ENCODE data around the gene RAD51B.

RAD51B gene

DNA sequence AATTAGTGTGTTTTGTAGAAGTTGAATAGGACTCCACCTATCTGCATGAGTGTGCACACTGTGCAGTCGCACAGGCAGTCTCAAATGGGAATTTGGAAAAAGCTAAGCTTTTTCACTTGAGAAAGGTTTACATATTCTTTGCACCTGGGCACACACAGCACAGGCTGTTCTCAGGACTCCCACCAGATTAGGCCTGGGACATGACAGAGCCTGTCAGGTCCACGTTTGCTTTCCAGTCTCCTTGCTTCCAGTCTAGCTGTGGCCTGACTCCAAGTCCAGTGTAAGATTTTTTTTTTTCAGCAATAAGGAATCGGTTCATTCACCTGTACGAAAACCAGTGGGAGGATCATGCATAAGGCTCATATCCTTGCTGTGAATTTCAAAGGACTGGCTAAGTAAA is 792.0 kb downstream of the RAD51B start:
- DNase-seq = no peak

DNA sequence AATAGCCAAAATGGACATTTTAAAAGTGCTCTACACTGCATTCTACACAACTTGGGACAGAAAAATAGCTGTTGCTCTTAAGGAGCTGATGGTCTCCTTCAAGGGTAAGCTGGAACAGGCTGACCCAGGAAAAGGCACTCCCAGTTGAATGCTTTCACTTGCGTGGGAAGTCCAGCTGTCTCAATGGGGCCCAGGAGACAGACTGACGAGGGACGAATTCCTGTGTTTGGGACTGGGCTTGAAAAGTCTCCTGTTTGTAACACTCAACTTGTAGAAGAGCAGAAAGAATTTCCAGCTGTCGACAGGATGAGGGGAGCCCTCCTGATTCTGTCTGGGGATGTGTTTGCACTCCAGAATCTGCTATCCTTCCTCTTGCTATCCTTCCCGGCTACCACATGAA is 792.5 kb downstream of the RAD51B start:
- DNase-seq = no peak

DNA sequence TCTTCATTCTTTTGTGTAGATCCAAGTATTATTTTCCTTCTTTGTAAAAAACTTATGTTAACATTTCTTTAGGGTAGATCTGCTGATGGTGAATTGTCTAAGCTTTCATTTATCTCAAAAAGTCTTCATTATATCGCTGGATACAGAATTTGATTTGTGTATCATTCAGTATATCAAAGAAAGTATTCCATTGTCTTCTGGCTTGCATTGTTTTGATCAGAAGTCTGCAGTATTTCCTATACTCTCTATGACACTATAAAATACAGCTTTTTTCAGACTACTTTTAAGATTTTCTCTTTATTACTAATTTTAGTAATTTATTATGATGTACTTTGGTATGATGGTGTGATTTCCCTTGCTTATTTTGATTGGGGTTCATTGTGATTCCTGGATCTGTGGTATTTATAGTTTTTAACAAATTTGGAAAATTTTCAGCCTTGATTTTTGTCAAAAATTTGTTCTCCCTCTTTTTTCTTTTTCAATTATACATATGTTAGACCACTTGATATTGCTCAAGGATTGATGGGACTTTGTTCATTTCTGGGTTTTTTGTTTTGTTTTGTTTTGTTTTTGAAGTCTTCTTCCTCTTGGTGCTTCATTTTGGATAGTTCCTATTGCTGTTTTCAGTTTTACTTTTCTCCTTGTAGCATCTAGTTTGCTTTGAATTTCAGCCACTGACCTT is 796.8 kb downstream of the RAD51B start:
- no peak for DNase-seq

DNA sequence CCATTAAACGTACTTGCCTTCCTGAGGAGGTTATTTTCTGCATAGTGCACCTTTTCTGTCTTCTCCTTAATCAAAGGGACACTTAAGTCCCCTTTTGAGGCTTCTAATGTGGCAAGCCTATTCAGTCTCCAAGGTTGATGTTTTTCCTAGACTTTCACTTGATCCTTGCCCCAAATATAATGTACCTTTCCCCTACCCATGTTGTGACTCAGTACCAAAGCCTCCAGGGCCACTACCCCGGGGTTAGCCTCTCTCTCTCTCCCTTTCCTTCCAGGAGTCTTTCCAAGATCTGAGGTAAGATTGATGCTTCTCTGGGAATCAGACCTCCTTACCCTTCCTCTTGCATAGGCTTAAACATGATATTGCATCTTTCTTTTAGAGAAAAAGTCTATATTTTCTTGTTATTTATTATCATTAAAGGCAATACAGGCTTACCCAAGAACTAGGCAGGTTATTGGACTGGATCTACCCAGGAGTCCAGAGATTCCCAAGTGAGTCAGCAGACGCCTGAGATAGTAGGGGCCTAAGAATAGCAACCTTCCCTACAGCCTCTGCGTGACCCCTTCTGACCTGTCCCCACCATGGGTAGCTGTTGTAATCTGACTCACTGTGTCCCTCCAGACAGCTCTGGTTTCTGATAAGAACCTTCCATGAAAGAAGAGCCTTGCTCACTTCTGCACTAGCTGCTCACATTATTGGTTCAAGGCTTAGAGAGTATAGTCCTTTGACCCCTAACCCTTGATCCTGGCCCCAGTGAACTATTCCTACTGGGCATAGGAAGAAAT is 800.4 kb downstream of the RAD51B start:
- DNase-seq = no peak

GRCh38 chr14:68621400-68622365 is 802.1 kb downstream of the RAD51B start:
- no peak for DNase-seq

- no peak for DNase-seq
These were observed 803.3 kb downstream of the RAD51B start for GRCh38 chr14:68622856-68623255.

- DNase-seq = no peak
These were observed 803.7 kb downstream of the RAD51B start for GRCh38 chr14:68623307-68623706.

DNA sequence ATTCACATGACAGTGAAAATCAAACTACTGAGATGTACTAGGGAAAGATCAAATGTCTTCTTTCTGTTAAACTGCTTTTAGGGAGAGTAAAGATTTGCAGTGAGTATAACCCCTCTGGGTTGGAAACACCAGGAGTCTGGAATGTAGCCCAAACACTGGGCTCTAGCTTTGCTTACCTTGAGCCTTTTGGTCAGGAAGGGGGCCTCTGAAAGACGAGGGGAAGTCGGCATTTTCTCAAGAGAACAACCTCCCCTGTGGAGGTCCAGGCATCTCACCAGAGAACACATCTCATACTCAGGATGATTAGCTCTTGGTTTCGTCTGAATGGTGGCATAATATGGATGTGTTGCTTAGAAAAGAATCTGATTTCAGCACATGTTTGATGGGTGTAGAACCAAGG is 804.2 kb downstream of the RAD51B start:
- no peak for DNase-seq

DNA sequence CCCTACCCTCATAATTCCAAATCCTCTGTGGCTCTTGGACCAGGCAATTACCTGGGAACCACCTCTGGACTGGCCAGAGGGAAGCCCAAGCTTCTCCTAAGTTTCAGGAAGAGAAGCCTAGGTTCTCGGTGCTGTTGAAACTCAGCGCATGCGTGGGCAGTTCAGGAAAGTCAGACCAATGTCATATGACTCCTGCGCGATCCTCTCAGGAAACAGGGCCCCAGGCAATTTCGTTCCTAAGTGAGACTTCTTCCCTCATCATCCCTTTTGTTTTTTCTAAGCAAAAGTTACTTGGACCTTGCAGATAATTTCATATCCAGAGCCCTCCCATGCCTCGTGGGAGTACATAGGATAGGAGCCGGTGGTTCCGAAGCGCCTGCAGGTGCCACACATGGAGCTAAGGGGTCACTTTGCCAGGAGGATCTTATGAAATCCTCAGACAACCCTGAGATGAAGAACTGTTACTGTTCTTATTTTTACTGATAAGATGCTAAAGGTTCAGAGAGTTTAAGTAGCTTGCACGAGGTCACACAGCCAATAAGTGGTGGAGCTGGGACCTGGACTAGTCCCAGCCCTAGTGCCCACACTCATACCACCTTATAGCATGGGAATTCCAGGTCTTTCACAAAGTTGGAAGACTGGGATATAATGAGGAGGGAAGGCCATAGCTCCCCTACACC is 805.1 kb downstream of the RAD51B start:
- DNase-seq = no peak

DNA sequence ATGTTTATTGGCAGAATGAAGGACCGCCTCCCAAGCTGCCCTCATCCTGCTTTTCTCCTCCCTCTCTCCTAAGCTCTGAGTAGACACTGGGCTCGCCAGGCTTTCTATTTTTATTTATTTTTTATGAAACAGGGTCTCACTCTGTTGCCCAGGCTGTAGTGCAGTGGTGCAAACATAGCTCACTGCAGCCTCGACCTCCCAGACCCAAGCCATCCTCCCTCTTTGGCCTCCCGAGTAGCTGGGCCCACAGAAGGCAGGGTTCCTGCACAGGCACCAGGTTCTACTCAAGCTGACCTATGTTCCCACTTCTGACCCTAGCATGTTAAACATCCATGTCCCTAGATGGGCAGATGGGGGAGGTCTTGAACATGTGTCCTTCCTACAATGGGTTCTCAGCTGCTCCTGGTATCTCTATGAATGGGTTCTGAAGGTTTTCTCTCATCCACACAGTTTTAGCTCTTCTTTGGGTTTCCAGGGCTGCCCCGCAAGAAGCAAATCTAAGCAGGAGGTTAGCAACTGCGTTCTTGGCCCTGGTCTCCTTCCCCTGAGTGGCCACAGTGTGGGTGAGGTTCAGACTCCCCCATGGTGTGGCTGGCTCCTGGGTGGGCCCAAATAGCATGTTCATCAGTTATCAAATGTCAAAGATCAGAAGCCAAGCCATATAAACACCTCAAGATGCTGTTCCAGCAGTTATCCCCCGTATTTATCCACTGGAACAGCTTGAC is 805.9 kb downstream of the RAD51B start:
- no peak for DNase-seq

DNA sequence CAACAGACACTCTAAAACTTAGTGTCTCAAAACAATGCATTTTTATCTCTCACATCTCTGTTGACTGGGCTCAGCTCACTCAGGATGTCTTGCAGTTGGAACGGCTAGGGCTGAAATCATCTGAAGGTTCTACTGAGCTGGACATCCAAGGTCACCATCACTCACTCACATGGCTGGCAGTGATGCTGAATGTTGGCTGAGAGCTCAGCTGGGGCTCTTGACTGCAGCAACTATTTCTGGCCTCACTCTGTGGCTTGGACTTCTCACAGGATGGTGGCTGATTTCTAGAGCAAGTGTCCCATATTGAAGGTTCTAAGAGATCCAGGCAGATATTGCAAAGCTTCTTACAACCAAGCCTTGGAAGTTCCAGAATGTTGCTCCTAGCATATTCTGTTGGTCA is 806.8 kb downstream of the RAD51B start:
- no peak for DNase-seq

GRCh38 chr14:68627050-68627867 is 807.7 kb downstream of the RAD51B start:
- DNase-seq = no peak

GRCh38 chr14:68627868-68628604 is 808.5 kb downstream of the RAD51B start:
- peak; percentile 82 for DNase-seq

DNA sequence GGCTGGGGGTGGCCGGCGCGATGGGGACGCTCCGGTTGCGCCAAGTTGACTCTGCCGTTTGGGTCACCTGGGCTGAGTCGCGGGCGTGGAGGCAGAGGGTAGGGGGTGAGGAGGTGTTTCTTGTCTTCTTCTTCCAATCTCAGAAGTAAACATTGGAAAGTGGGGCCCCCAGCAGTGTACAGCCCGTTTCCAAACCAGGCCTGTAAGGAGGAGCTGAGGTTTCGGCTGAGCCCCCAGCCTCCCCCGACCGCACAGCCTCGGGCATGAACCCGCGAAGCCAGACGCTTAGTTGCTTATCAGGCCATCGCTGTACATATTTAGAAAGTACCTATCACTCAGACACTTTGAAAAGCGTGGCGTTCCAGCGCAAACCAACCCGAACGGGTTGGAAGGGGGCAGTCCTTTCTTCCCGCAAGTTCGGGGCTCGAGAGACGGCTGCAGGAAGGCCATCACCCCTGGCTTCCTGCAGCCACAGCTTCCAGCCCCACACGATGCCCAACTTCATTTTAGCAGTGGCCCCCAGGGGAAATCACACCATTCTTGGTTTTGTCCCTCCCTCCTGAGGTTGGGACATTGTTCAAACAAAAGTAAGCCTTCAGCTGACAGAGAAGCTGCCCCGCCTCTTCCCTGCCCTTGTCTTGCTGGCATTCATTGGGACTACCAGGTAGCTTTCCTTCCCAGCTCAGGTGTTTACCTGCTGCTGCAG is 809.2 kb downstream of the RAD51B start:
- peak; percentile 59 for DNase-seq

DNA sequence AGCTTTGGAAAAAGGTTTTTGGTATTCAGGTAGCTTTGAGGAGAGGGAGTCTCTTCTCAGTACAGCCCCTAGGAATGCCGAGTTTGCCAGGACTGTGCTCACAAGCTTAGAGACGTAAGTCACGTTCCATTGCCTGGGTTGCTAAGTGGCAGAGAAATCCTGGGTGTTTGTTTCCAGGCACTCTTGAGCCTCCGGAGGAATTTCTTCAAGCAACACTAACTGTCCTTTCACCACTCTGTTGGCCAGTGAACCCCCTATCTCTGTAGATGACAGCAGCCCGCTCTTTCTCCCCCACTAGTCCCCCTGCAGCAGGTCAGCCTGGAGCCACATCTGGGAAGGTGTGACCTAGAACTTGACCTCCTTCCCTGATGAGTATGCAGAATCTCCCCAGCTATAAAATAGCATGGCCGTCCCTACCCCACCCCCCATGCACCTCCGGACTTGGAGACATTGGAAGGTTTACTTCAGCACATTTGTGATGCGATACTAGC is 810.5 kb downstream of the RAD51B start:
- no peak for DNase-seq

DNA sequence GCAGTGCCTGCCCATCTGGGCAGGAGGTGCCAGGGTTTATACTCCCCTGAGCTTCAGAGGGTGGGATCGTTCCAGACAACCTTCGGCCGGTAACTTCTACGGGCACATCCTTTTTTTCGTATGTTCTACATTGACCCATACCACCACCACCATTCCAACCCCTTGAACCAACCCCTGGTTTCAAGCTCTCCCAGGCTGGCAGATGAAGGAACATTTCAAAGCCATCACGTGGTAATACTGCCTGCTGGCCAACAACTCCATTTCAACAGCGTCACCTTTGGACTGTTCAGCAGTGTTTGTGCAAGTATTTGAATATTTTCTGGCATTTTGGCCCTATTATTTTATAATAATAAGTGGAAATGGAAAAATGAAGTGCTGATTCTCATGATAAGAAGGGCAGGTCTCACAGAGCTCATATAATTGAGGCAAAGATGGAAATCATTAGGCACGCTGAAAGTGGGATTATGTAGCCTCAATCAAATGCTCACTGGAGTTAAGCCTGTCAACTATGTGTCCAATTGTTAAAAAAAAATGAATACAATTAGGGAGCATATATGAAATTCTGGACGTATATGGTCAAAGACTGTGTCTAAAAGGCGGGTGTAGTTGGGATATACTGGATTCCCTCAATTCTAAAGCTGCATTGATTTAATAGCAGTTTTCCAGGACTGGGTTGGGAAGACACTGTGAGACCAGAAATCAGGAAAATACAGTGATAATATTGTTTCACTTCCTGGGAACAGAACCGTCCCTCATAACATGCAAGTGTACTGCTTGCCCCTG is 811.2 kb downstream of the RAD51B start:
- DNase-seq = no peak

- DNase-seq = no peak
These were observed 811.9 kb downstream of the RAD51B start for GRCh38 chr14:68631394-68632053.

Data from CD4-positive, alpha-beta T cell treated with Interleukin-6 for 4 hours (primary cell).